RWPE2 (cell line): ENCODE measurements around the gene UBE2O.

Experiments
- ATAC-seq: fragments of 200-7000 bp; cut with Tn5 transposase; 3 replicates; pipeline ENCODE4 v1.9.1; 2021; ENCODE audit warnings: low read depth
- DNase-seq: peaks from one replicate; pipeline ENCODE4 v3.0.0-alpha.2; 2020; ENCODE audit warnings: low spot score
- H3K27ac ChIP-seq: fragments of 450-650 bp; 2 replicates; pipeline ENCODE4 v1.5.1; 2017; ENCODE audit warnings: mild to moderate bottlenecking; ENCODE audit not compliant: poor library complexity, severe bottlenecking
- H3K27me3 ChIP-seq: fragments of 250-450 bp; sonication (Bioruptor Pico); 2 replicates; pipeline ENCODE4 v1.5.1; 2021; ENCODE audit warnings: mild to moderate bottlenecking, moderate library complexity; ENCODE audit not compliant: insufficient read depth, poor library complexity, severe bottlenecking
- H3K36me3 ChIP-seq: fragments of 250-450 bp; sonication (Bioruptor Pico); 2 replicates; pipeline ENCODE4 v1.5.1; 2020; ENCODE audit warnings: low read depth, mild to moderate bottlenecking, moderate library complexity
- H3K4me1 ChIP-seq: fragments of 250-450 bp; sonication (Bioruptor Pico); 2 replicates; pipeline ENCODE4 v1.5.1; 2021; ENCODE audit warnings: mild to moderate bottlenecking, moderate library complexity; ENCODE audit not compliant: insufficient read depth, poor library complexity, severe bottlenecking
- H3K4me3 ChIP-seq: fragments of 250-450 bp; sonication (Bioruptor Pico); 2 replicates; pipeline ENCODE4 v1.5.1; 2021; ENCODE audit warnings: mild to moderate bottlenecking, moderate library complexity; ENCODE audit not compliant: severe bottlenecking
- H3K9me3 ChIP-seq: fragments of 250-450 bp; sonication (Bioruptor Pico); 2 replicates; pipeline ENCODE4 v1.5.1; 2021; ENCODE audit warnings: mild to moderate bottlenecking, moderate library complexity; ENCODE audit not compliant: severe bottlenecking
- CTCF ChIP-seq: fragments of 450-650 bp; IDR thresholded peaks from one replicate; pipeline ENCODE4 v1.5.1; 2017; ENCODE audit warnings: mild to moderate bottlenecking, moderate library complexity; ENCODE audit not compliant: poor library complexity, severe bottlenecking

Gene UBE2O

DNA sequence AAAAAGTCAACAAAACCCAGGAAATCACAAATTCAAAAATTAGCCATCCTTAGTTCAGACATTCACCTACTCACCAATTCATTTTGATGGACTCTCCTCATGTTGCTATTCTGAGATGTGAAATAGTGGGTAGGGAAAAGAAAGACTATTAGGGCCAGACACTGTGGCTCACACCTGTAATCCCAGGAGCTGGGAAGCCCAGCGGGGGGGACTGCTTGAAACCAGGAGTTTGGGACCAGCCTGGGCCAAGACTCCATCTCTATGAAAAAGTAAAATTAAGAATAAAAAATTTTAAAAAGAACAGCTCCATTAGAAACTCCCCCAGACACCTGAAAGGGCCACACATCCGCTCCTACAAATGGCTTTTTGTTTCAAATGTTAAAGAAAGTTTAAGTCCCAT lies 21.4 kb downstream of the UBE2O start:
- no peak for ATAC-seq
- TF ChIP-seq CTCF, result no peak
- H3K36me3 ChIP-seq, result 0 out of 2 replicates have a peak, but pooled peaks cover 3% of the 10 kb centered on the region
- peaks cover 3% of the 10 kb centered on the region for H3K4me1 ChIP-seq
- no peak overlapping the region for H3K27ac ChIP-seq
- no peak overlapping the region for H3K4me3 ChIP-seq
- no peak for DNase-seq
- H3K9me3 ChIP-seq, result no peaks in the 10 kb centered on the region
- H3K27me3 ChIP-seq, result no peaks in the 10 kb centered on the region

DNA sequence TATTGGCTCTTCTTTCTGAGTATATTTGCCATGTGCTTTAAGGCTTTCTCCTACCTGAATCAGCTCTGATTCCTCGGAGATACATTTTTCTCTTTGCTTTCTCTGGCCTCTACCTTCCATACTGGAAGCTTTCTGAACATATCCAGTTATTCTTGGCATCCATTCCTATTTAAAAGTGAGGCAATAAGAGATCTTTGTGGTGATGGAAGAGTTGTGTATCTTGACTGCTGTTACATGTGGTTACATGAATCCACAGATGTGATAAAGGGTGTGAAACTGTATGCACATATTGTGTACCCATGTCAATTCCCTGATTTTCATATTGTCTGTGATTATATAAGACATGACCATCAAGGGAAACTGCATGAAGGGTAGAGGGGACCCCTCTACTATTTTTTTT lies 24.4 kb downstream of the UBE2O start:
- DNase-seq, result no peak
- H3K9me3 ChIP-seq, result no peaks in the 10 kb centered on the region
- H3K4me1 ChIP-seq, result no peaks in the 10 kb centered on the region
- H3K36me3 ChIP-seq, result 0 out of 2 replicates have a peak, but pooled peaks cover 3% of the 10 kb centered on the region
- no peak overlapping the region for H3K4me3 ChIP-seq
- no peaks in the 10 kb centered on the region for H3K27me3 ChIP-seq
- no peak for TF ChIP-seq CTCF
- no peak overlapping the region for H3K27ac ChIP-seq
- no peak for ATAC-seq

- Histone ChIP-seq H3K9me3 (no peaks in the 10 kb centered on the region), H3K36me3 (no peaks in the 10 kb centered on the region), H3K27ac (no peak overlapping the region), H3K27me3 (no peaks in the 10 kb centered on the region), H3K4me3 (no peak overlapping the region), H3K4me1 (no peaks in the 10 kb centered on the region)
- no peak for DNase-seq
- ATAC-seq, result no peak
- TF ChIP-seq CTCF, result no peak
Observed at GRCh38 chr17:76427501-76428231, 25.3 kb downstream of the UBE2O start.

DNA sequence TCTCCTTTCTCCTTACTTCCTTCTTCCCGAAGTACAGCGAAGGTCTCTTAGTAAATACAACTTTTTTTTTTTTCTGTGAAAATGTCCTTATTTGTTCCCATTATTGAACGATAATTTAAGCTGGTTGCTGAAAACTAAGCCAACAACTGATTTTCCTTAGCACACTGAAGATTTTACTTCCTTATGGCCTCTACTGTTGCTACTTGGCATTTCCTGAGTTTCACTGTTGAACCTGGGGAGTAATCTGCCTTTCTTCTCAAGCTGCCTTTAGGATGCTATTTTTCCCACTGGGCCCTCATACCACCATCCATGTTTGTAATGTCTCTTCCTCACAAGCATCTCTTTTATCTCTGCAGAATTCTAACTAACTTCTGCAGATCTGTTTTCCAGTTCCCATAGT lies 26.1 kb downstream of the UBE2O start:
- ATAC-seq (no peak), DNase-seq (no peak)
- Histone ChIP-seq H3K4me1 (no peaks in the 10 kb centered on the region), H3K9me3 (no peaks in the 10 kb centered on the region), H3K27ac (no peak overlapping the region), H3K4me3 (no peak overlapping the region), H3K36me3 (no peaks in the 10 kb centered on the region), H3K27me3 (no peaks in the 10 kb centered on the region)
- no peak for TF ChIP-seq CTCF

DNA sequence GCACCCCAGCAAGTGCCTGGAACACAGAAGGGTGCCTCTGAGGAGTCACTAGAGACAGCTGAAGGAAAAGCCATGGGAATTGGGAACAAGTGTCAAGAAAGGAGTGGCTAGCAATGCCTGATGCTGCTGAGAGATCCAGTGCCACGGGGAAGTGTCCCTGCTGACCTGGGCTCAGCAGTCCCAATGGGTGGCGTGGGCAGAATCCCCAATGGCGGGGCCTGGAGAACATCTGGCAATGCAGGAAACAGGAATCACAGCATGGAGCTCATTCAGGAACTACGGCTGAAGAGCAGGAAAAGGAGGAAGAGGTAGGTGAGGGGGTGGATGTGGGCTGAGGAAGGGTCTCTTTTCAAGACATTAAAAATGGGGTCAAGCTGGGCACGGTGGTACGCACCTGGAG lies 30.1 kb downstream of the UBE2O start:
- H3K4me1 ChIP-seq, result no peaks in the 10 kb centered on the region
- H3K9me3 ChIP-seq, result no peaks in the 10 kb centered on the region
- ATAC-seq (no peak), DNase-seq (no peak)
- no peak overlapping the region for H3K4me3 ChIP-seq
- no peak overlapping the region for H3K27ac ChIP-seq
- no peaks in the 10 kb centered on the region for H3K36me3 ChIP-seq
- TF ChIP-seq CTCF, result no peak
- H3K27me3 ChIP-seq, result no peaks in the 10 kb centered on the region
